Activated CD8-positive, alpha-beta memory T cell treated with anti-CD3 and anti-CD28 coated beads for 36 hours (primary cell): ENCODE results near the gene KIF15. TPM values are rescaled to one million over a fixed set of nuclear protein-coding genes. Genes with fewer than 3 reads are reported as not detected.

Experiments
- CTCF ChIA-PET: fragments of 350-600 bp; sonication (Branson Sonifier 250); formaldehyde crosslinking; loops from one replicate; lab custom pipeline; 2021; ENCODE audit warnings: antibody characterized with exemption; lab: Charles Lee
- POLR2A ChIA-PET: fragments of 350-600 bp; sonication (Branson Sonifier 250); formaldehyde crosslinking; loops from one replicate; lab custom pipeline; 2021; ENCODE audit warnings: antibody characterized with exemption; lab: Charles Lee
- total RNA-seq, 2 experiments: library from RNA; stranded (reverse); gene quantifications; one replicate each; pipeline ENCODE4 v1.2.3, GENCODE V29; 2021

The KIF15 gene
- total RNA-seq, 2 experiments from 2014 or later, result 24.0 to 25.7 TPM

DNA sequence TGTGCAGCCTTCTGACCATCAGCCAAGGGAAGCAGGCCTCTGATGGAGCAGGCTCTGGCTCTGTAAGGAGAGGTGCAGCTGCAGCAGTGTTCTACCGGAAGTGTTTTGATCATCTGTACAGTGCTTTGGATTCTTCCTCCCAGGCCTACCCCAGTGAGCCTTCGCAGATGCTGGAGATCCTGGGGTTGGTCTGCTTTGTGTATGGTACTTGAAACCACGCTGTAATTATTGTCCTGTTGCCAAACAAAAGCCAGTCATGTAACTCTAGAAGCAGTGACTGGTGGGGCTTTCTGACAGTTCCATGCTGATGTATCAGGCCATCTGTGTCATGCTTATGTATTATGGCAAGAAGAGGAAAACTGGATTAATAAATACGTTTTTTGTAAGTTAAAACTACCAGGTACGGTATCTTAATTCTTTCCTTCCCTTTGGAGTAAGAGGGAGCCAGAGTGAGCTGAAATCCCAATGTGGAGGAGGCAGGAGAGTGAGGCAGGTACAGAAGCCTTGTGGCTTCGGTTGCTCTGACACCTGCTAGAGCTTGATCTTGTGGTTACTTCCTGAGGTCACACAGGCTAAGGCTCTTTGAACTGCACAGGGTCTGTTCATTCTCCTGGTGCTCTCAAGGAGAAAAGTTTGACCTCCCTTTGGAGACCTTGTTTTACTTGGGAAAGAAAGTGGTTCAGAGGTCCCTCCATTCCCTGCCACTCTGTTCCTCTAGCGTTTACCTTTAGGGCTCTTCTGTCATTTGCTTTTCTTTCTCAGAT lies 103.9 kb downstream of the KIF15 start:
- CTCF ChIA-PET, result no interaction called here
- POLR2A ChIA-PET, result no interaction called here

DNA sequence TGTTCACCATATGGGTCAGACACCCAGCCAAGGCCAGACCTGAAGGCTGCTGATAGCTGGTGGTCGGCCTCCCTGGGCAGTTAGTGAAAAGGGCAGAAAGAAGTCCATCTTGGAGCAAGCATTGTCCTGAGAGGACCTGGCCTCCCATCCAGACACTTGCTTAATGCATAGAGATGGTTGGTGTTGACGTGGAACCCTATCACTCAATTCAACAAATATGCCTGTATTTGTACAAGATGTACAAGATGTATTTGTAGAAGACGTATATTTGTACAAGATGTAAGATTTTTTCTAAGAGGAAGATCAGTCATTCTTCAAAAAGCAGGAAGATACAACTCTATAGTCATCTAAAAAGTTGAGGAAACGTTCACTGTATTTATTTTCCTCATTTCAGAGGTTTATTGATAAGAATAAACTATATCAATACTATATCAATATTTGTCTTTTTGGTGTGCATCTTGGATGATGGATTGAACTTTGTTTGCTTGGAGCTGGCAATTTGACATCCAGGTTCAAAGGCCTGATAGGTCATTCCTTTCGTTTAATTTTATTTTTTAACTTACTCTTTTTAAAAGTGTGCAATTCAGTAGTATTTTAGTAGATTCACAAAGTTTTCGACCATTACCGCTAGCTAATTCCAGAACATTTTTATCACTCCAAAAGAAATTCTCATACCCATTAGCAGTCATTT lies 106.0 kb downstream of the KIF15 start:
- ChIA-PET POLR2A (no interaction called here), CTCF (interaction anchor here (0.5 kb wide), 1 partner anchor 793 kb away, joined by 4 read pairs; no protein-coding TSS in a partner anchor)

DNA sequence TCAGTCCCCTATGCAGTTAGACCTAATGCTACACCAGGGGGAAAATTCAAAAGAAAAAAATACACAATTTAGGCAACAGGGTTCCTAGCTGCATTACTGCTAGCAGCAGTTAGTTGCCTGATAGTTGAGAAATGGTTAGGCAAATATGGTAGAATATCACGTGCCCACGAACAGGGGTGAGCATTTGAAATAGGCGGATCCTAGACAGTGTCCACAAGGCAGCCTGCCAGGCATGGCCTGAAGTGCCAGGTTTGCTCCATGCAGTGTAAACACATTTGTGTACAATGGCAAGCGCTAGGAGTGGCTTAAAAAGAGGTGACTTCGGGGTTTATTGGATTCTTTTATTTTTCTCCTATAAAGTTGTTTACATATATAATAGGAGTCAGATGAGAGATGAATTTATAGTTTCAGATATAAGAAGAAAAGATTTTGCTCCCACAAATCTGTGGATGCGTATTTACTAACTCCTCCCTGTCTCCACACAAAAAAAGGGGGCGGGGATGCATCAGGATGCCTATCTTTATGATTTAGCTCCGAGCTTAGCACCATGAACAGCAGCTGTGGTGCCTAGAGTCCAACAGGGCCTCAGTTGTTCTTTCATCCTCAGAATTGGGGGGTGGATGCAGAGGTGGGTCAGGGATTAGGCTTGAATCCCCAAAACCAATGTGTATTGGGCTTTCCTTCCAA lies 108.9 kb downstream of the KIF15 start:
- ChIA-PET CTCF (no interaction called here), POLR2A (no interaction called here)

DNA sequence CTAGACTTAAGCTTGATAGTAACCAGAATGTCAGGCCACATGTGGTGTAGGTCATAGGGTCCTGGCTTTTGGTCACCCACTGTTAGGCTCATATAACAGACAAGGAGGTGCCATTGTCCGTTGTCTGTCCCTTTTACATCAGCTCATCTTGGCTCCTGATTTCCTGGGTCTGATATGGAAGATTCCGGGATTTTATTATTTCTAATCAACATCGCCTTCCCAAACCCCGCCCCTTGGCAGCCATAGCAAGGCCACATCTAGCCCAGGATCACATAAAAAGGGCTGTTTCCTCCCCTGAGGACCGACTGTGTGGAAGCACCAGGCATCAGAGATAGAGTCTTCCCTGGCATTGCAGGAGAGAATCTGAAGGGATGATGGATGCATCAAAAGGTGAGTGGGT lies 112.7 kb downstream of the KIF15 start, which contains the start of gene TGM4:
TSS of gene TGM4 (plus strand) at position 301 of the 400 bp plus-strand sequence. CDS start at position 372, 71 bp downstream.
- CTCF ChIA-PET, result no interaction called here
- POLR2A ChIA-PET, result no interaction called here

DNA sequence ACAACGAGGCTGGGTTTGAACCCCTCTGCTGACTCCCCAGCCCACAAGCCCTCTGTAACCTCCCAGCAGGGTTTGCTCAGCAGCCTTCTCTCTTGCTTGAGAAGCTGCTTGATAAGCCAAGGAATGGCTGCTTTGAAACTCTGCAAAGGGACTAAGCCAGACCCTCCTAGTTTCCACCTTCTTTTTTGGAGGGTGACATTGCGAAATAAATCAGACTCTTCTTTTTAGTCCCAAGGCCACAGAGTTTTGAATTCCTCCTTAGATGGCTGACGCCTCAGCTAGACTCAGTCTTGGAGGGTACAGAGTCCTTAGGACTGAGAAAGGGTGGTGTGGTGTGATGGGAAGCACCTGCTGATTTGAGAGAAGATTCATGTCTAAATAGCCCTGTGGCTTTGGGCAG lies 114.0 kb downstream of the KIF15 start:
- CTCF ChIA-PET, result no interaction called here

DNA sequence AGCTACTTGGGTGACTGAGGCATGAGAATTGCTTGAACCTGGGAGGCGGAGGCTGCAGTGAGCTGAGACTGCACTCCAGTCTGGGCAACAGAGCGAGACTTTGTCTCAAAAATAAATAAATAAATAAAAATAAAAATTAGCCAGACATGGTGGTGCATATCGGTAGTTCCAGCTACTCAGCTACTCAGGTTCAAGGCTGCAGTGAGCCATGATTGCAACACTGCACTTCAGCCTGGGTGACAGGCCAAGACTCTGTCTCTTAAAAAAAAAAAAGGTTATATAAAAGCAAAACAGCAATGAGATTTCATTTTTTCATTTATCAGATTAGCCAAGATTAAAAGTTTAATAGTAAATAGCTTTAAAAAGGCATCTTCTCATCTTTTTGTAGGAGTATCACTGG lies 115.7 kb downstream of the KIF15 start:
- POLR2A ChIA-PET, result no interaction called here

More for the DNA sequence above, 114.0 kb downstream of the KIF15 start:
- POLR2A ChIA-PET, result interaction anchor here (0.7 kb wide), 1 partner anchor 43 kb away, joined by 3 read pairs; no protein-coding TSS in a partner anchor

DNA sequence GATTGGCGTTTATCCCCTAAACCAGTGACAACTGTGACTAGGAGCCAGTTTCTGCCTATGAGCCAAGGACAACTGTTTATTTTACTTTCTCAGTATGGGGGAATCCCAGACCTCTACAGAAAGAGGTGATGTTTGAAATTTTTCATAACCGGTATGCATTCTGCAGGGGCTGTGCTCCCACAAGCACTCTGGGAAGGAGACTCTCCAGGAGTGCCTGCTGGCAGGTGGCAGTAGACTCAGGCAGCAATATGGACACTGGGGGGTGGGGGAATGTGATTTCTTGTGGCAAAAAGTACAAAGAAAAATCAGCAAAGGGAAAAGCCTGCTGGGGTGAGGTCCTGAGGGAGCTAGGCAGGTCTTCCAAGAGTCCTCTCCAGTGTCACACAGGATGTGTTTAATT lies 118.7 kb downstream of the KIF15 start:
- CTCF ChIA-PET, result no interaction called here

More for the DNA sequence above, 115.7 kb downstream of the KIF15 start:
- CTCF ChIA-PET, result interaction anchor here (0.5 kb wide), 1 partner anchor 271 kb away, joined by 3 read pairs; no protein-coding TSS in a partner anchor

DNA sequence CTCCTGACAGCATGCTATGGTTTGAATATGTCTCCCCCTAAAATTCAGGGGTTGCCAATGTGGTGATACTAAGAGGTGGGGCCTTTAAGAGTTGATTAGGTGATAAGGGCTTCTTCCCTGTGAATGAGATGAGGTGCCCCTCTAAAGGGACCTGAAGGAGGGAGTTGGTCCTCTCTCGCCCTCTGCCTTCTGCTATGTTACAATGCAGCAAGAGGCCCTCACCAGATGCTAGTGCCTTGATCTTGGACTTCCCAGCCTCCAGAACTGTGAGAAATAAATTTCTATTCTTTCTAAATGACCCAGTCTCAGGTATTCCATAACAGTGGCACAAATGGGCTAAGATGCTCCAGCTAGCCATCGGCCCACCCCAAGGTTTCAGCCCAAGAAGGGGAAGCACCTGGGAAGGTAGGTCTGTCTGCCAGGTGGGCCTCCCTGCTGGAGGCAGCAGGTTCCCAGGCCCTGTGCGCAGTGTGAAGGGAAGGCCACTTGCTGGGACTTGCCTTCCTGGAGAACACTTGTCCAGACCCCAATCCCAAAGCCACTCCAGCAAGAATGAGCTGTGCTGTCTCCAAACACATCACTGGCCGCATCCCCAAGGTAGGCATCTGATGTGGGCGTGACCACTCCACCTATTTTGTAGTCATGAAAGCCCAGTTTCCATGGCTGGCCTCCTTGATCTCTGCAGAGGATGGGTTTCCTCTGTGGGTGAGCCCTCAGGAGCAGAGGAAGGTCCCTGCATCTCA lies 121.8 kb downstream of the KIF15 start:
- CTCF ChIA-PET, result interaction anchor here (1.3 kb wide), 1 partner anchor 31 kb away, joined by 3 read pairs; no protein-coding TSS in a partner anchor

More for the DNA sequence above, 118.7 kb downstream of the KIF15 start:
- POLR2A ChIA-PET, result no interaction called here

DNA sequence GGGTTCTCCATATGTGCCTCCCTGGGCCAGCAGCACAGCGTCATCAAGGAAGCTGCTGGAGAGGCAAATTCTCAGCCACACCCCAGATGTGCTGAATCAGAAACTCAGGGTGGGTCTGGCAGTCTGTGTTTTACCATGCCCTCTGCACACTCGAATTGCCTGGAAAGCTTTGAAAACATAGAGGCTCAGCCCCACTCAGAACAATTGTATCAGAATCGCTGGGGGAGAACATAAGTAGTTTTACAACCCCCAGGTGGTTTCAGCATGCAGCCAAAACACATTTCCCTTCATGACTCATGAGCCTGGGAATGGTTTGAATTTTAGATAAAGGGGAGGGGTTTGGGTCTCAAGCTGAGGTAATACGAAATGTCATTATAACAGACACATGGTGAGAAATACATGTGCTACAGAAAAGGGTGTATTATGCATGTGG lies 122.4 kb downstream of the KIF15 start:
- CTCF ChIA-PET, result interaction anchor here (1.3 kb wide), 1 partner anchor 30 kb away, joined by 3 read pairs; no protein-coding TSS in a partner anchor
- POLR2A ChIA-PET, result no interaction called here

More for the DNA sequence above, 121.8 kb downstream of the KIF15 start:
- POLR2A ChIA-PET, result interaction anchor here (0.6 kb wide), 1 partner anchor 115 kb away, joined by 3 read pairs; no protein-coding TSS in a partner anchor

DNA sequence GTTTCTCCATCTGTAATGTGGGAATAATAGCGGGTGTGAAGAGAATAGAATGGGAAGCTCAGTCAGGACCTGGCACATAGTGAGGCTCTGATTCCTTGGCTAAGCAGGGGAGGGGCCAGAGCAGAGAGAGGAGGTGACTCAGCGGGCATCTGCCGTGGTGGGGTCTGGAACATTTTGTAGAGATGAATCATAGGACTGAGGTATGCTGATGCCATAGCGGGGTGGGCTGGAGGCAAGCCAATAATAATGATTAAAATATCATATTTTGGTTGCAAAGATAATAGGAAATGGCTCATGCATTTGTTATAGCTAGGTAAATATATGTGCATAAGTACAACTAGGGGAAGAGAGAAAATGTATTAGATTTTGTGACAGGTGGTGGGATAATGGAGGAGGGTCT lies 124.0 kb downstream of the KIF15 start:
- ChIA-PET POLR2A (no interaction called here), CTCF (interaction anchor here (0.6 kb wide), 2 partner anchors 51 to 1119 kb away, joined by 3 to 4 read pairs; no protein-coding TSS in a partner anchor)

DNA sequence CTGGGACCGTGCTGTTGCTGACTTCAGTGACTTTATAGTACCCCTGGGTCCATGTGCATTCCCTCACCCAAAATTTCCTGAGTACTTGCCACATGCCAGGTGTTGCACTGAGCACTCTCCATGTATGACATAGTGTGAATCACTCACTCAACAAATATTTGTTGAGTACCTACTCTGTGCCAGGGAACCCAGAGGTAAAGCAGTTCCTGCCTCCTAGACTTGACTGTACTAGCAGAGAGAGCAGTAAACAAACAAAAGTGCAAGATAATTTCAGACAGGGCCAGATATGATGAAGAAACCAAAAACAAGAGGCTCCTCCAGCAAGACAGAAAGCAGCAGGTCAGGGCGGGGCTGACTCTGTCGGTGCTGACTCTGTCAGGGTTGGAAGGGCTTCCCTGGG lies 125.0 kb downstream of the KIF15 start:
- CTCF ChIA-PET, result no interaction called here
- POLR2A ChIA-PET, result no interaction called here

DNA sequence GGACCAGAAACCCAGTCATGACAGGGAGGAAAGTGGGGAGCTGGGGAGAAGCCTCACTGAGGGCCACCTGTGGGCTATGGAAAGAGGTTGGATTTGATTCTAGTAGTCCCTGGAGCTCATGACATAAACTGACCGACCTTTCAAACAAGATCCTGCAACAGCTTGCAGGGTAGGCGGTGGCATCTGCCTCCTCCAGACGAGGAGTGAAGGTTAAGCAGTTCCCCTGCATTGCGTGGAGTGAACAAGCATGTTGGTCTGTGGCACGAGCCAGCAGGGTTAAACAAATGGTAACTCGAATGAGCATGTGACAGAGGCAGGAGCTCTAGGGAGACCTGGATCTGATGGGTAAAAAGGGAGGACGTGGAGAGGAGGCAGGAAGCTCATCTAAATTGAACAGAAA lies 125.5 kb downstream of the KIF15 start:
- POLR2A ChIA-PET, result no interaction called here
- CTCF ChIA-PET, result no interaction called here

DNA sequence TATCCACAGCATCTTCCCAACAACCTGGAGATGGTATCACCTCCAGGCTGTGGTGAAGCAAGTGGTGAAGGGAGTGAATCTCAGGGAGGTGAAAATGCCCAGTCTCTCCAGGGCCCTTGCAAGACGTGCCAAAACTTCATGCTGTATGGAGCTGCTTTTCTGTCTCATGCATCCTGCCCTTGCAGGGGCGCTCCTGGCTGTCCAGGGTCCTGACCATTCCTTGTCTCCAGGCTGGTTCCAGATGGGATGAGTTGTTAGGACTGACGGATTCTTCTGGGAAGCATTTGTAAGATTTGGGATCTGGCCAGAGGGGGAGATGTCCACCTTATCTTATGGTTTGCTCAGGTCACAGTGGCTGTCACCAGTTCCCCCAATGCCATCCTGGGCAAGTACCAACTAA lies 128.7 kb downstream of the KIF15 start:
- ChIA-PET POLR2A (no interaction called here), CTCF (no interaction called here)

DNA sequence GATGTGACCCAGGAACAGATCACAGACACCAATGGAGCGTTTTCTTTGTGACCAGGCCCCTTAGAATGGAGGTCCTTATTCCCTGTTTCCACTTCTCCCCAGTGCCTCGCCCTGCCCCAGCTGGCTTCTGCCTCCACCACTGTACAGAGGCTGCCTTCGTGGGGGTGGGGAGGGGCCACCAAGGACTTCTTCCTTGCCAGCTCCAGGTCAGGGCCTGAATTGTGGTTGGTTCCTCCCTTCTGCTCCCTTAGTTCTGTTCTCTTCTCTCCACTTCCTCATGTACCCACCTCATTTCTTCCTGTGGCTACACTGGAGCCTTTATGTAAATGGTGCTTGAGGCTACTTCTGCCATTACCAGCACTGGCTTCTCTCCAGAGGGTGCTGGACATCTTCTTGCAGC lies 129.3 kb downstream of the KIF15 start:
- ChIA-PET CTCF (no interaction called here), POLR2A (no interaction called here)

DNA sequence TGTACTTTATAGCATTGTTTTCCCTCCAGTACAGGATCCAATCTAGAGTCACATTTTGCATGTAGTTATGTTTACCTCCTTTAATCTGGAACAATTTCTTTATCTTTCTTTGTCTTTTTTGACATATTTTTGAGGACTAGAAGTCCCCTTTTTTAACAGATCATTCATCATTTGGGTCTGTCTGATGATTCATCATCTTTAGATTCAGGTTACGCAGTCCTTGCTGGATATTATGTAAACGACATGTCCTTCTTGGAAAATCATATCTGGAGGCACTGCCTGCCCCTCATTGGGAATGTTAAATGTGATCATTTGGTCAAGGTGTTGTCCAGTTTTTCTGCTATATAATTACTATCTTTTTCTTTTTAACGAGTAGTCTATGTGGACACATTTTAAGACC lies 131.1 kb downstream of the KIF15 start:
- POLR2A ChIA-PET, result no interaction called here
- CTCF ChIA-PET, result no interaction called here

DNA sequence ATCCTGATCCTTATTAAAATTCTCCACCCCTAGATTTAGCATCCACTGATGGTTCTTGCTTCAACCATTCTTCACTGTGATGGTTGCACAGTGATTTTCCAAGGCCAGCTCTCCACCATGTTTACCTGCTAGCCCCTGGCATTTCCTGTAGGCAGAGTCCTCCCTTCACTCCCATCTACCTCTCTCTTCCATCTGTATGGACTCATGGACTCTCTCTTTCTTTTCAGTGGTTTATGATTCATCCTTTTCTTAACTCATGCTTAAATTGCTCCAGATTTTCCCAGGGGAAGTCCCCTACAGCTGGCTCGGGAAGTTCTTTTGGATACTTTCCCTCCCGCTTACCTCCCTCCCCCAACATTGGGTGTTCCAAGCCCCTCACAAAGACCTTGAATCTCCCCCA lies 131.5 kb downstream of the KIF15 start:
- POLR2A ChIA-PET, result no interaction called here
- CTCF ChIA-PET, result no interaction called here

DNA sequence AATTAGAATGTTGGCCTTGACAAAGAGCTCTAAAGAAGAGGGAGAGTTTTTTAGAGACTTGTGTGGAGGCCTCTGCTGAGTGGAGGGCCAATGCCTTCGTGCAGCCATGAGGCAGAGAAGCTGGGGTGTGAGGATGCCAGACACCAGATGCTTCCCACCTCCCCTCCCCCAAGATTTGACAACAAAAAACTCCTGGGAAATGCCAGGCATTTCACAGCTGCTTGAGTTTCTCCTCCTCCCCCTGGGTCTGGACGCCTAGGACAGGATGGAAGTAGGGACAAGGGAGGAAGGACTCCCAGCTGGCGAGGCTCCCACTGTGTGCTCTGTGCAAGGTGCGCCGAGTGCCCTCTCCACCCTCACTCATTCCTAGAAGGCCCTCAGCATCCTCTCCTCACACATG lies 132.9 kb downstream of the KIF15 start:
- CTCF ChIA-PET, result no interaction called here

DNA sequence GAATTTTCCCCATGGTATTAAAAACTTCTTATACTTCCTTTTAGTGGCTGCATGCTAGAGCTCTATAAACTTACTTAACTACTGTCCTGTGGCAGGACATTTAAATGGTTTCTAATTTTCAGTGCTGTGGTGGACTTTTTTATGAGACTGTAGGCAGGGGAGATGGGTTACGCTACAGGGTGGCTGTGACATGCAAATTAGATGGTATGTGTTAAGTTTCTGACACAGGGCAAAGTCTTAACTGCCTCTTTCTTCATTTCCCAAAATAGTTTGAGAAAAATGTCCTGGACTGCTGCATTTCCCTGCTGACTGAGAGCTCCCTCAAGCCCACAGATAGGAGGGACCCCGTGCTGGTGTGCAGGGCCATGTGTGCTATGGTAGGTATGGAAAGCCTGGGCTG lies 134.8 kb downstream of the KIF15 start:
- POLR2A ChIA-PET, result no interaction called here
- CTCF ChIA-PET, result interaction anchor here (0.7 to 1.3 kb wide), 2 partner anchors 33 to 364 kb away, joined by 3 to 4 read pairs; no protein-coding TSS in a partner anchor

More for the DNA sequence above, 132.9 kb downstream of the KIF15 start:
- POLR2A ChIA-PET, result no interaction called here
